Endothelial cell of umbilical vein (primary cell): Measurements from ENCODE around the gene NR3C2.

Source experiments
- CTCF ChIP-seq, 2 donors: IDR thresholded peaks; 1 replicate in 1 of 2; 2 replicates in 1 of 2; pipeline ENCODE4 v1.5.1; 2011; ENCODE audit warnings: low read length in 2 of 2, mild to moderate bottlenecking in 2 of 2, moderate library complexity in 2 of 2, control low read depth in 1 of 2, inconsistent platforms in 1 of 2, low read depth in 1 of 2; ENCODE audit not compliant: insufficient read depth in 1 of 2; ENCODE audit errors: extremely low read depth in 1 of 2
- FOS ChIP-seq: IDR thresholded peaks from 2 replicates; pipeline ENCODE4 v1.6.1; 2011; ENCODE audit warnings: mild to moderate bottlenecking, low read length, moderate library complexity, borderline replicate concordance; ENCODE audit not compliant: insufficient read depth
- JUN ChIP-seq: IDR thresholded peaks from 2 replicates; pipeline ENCODE4 v1.6.1; 2011; ENCODE audit warnings: borderline replicate concordance, low read depth; ENCODE audit not compliant: insufficient read length, insufficient read depth
- POLR2A ChIP-seq: IDR thresholded peaks from 2 replicates; pipeline ENCODE4 v1.6.1; 2012; ENCODE audit warnings: low read depth, mild to moderate bottlenecking, control low read depth, low read length

GRCh38 chr4:148275266-148275665, 166.9 kb downstream of the NR3C2 start:
- TF ChIP-seq FOS (no peak), CTCF (IDR thresholded peaks at IDR 0.05; ENCODE audit: extremely low read depth in 1 of 2, insufficient read depth in 1 of 2, low read depth in 1 of 2, low read length in 2 of 2) (no peak), POLR2A (no peak), JUN (no peak)
